ENCODE results near the gene GTF2A1L. TPM values are rescaled to one million over a fixed set of nuclear protein-coding genes. Genes with fewer than 3 reads are reported as not detected.

GTF2A1L gene
- total RNA-seq, 1 donor from 2014 or later, result not detected

DNA sequence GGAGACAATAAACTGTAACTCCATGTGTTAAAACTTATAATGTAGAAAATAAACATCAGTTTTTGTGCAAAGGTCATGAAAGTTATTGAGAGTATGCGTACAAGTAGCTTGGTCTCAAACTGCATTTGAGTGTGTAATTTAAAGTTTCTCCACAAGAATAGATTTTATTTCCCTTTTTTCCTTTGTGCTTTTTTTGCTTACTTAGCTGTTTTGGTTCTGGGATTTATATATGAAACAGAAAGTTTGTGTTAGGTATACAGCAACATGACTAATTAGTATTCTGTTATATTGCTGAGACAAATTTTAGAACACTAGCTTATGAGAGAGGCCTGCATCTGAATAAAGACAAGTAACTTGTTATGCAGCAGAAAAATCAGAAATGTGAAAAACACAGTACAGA lies 67.5 kb downstream of the GTF2A1L start:
- no peak overlapping the region for H3K27ac Mint-ChIP-seq (ENCODE audit: unreplicated experiment)
- peaks cover 1% of the 10 kb centered on the region for H3K36me3 Mint-ChIP-seq (ENCODE audit: low read depth)
- H3K4me3 Mint-ChIP-seq (ENCODE audit: unreplicated experiment), result no peak overlapping the region
- TF ChIP-seq CTCF (IDR thresholded peaks at IDR 0.05), result no peak
- no peaks in the 10 kb centered on the region for H3K4me1 Mint-ChIP-seq (ENCODE audit: low read depth)
- H3K27me3 Mint-ChIP-seq (ENCODE audit: low read depth), result peaks cover 2% of the 10 kb centered on the region
- no peaks in the 10 kb centered on the region for H3K9me3 Mint-ChIP-seq (ENCODE audit: low read depth)
- DNase-seq (ENCODE audit: low spot score), result no peak

DNA sequence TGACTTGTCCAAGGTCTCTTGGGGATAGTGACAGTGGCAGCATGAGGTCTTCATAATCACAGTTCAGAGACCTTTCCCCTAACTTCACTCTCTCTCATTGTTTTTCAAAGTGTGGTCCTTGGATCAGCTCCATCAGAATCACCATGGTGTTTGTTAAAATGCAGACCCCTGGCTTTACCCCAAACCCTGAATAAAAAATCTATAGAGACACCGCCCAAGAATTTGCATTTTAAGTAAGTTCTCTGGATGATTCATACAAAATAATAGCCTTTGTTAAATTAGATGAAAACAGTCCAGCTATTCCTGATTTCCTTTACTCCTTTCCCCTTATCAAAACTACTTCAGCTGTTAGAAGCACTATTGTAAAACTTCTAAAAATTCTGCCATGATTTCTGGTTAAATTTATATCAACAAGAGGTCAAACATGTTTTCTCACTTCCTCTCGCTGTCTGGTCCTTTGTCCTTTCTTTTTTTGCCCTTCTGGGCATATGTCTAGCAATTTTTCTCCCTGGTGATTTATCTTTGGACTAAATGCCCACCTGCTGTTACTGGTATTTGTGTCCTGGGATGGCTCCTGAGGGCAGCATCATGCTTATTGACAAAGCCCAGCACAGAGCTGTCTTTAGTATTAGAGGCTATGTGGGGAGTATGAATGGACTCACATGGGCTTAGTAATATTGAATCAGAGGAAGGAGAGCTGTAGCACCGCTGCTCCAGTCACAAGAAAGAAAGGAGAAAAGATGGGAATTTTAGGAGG lies 74.5 kb downstream of the GTF2A1L start:
- Mint-ChIP-seq H3K36me3 (ENCODE audit: low read depth) (no peaks in the 10 kb centered on the region), H3K27ac (ENCODE audit: unreplicated experiment) (no peak overlapping the region), H3K4me1 (ENCODE audit: low read depth) (peaks cover 24% of the 10 kb centered on the region), H3K4me3 (ENCODE audit: unreplicated experiment) (no peak overlapping the region), H3K27me3 (ENCODE audit: low read depth) (no peaks in the 10 kb centered on the region), H3K9me3 (ENCODE audit: low read depth) (no peaks in the 10 kb centered on the region)
- no peak for DNase-seq (ENCODE audit: low spot score)
- no peak for TF ChIP-seq CTCF (IDR thresholded peaks at IDR 0.05)

- Mint-ChIP-seq H3K9me3 (ENCODE audit: low read depth) (no peaks in the 10 kb centered on the region), H3K27me3 (ENCODE audit: low read depth) (no peaks in the 10 kb centered on the region), H3K27ac (ENCODE audit: unreplicated experiment) (no peak overlapping the region), H3K36me3 (ENCODE audit: low read depth) (no peaks in the 10 kb centered on the region), H3K4me1 (ENCODE audit: low read depth) (peaks cover 24% of the 10 kb centered on the region), H3K4me3 (ENCODE audit: unreplicated experiment) (no peak overlapping the region)
- TF ChIP-seq CTCF (IDR thresholded peaks at IDR 0.05), result no peak
- no peak for DNase-seq (ENCODE audit: low spot score)
Observed at GRCh38 chr2:48693066-48693465, 75.4 kb downstream of the GTF2A1L start.

DNA sequence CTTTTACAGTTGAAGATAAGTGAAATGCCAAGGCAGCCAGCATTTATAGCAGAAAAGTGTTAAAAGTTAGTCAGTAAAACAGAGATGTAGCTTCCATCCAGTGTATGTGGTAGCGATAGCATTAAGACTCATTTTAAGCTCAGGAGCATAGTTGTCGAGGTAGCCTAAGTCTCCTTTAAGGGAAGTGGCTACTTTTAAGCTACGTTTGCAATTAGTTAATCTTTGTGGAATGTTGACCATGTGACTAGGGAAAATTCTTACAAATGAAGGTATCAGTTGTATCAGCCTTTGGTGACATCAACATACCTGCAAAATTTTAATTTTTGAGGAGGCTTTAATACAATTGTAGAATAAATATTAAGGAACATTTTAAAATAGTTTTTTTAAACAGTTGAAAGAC lies 76.0 kb downstream of the GTF2A1L start:
- no peaks in the 10 kb centered on the region for H3K9me3 Mint-ChIP-seq (ENCODE audit: low read depth)
- no peak for TF ChIP-seq CTCF (IDR thresholded peaks at IDR 0.05)
- peaks cover 24% of the 10 kb centered on the region for H3K4me1 Mint-ChIP-seq (ENCODE audit: low read depth)
- H3K36me3 Mint-ChIP-seq (ENCODE audit: low read depth), result no peaks in the 10 kb centered on the region
- H3K27me3 Mint-ChIP-seq (ENCODE audit: low read depth), result no peaks in the 10 kb centered on the region
- no peak overlapping the region for H3K27ac Mint-ChIP-seq (ENCODE audit: unreplicated experiment)
- no peak overlapping the region for H3K4me3 Mint-ChIP-seq (ENCODE audit: unreplicated experiment)
- DNase-seq (ENCODE audit: low spot score), result no peak

GRCh38 chr2:48694149-48694548 lies 76.5 kb downstream of the GTF2A1L start:
- no peak overlapping the region for H3K27ac Mint-ChIP-seq (ENCODE audit: unreplicated experiment)
- H3K4me1 Mint-ChIP-seq (ENCODE audit: low read depth), result peaks cover 24% of the 10 kb centered on the region
- DNase-seq (ENCODE audit: low spot score), result no peak
- H3K4me3 Mint-ChIP-seq (ENCODE audit: unreplicated experiment), result no peak overlapping the region
- no peak for TF ChIP-seq CTCF (IDR thresholded peaks at IDR 0.05)
- H3K36me3 Mint-ChIP-seq (ENCODE audit: low read depth), result no peaks in the 10 kb centered on the region
- H3K27me3 Mint-ChIP-seq (ENCODE audit: low read depth), result no peaks in the 10 kb centered on the region
- no peaks in the 10 kb centered on the region for H3K9me3 Mint-ChIP-seq (ENCODE audit: low read depth)
